Hepatocyte (in vitro differentiated cells): Measurements from ENCODE around the gene SDK1. TPM values are rescaled to one million over a fixed set of nuclear protein-coding genes. Genes with fewer than 3 reads are reported as not detected.
A peak's percentile ranks its signal among the peaks of the same experiment; 100 is the strongest.

ENCODE experiments used
- DNase-seq: peaks from one replicate; pipeline ENCODE4 v3.0.0-alpha.2; 2016; ENCODE audit warnings: low spot score
- H2AFZ ChIP-seq: fragments of 200-600 bp; sonication (generic); 2 replicates; pipeline ENCODE4 v1.6.0; 2016; ENCODE audit warnings: antibody characterized with exemption, mild to moderate bottlenecking
- H3K27ac ChIP-seq: fragments of 200-600 bp; sonication (generic); 2 replicates; pipeline ENCODE4 v1.5.1; 2016; ENCODE audit warnings: mild to moderate bottlenecking
- H3K27me3 ChIP-seq: fragments of 200-600 bp; sonication (generic); 2 replicates; pipeline ENCODE4 v1.6.1; 2016
- H3K36me3 ChIP-seq: fragments of 200-600 bp; sonication (generic); replicated peaks from 2 replicates; pipeline ENCODE4 v1.5.1; 2016; ENCODE audit warnings: low read depth; ENCODE audit not compliant: insufficient read depth
- H3K4me1 ChIP-seq: fragments of 200-600 bp; sonication (generic); 2 replicates; pipeline ENCODE4 v1.5.1; 2016; ENCODE audit warnings: mild to moderate bottlenecking, moderate library complexity; ENCODE audit not compliant: insufficient read depth
- H3K4me2 ChIP-seq: fragments of 200-600 bp; sonication (generic); 2 replicates; pipeline ENCODE4 v1.6.0; 2016
- H3K4me3 ChIP-seq: fragments of 200-600 bp; sonication (generic); 2 replicates; pipeline ENCODE4 v1.5.1; 2016; ENCODE audit warnings: mild to moderate bottlenecking
- H3K79me2 ChIP-seq: fragments of 200-600 bp; sonication (generic); 2 replicates; pipeline ENCODE4 v1.6.0; 2017; ENCODE audit warnings: mild to moderate bottlenecking
- H3K9me2 ChIP-seq: fragments of 200-600 bp; sonication (generic); replicated peaks from 2 replicates; pipeline ENCODE4 v1.6.0; 2017; ENCODE audit warnings: mild to moderate bottlenecking; ENCODE audit not compliant: insufficient read depth
- H3K9me3 ChIP-seq: fragments of 200-600 bp; sonication (generic); 2 replicates; pipeline ENCODE4 v1.5.1; 2016; ENCODE audit warnings: low read depth, mild to moderate bottlenecking
- H4K20me1 ChIP-seq: fragments of 200-600 bp; sonication (generic); 2 replicates; pipeline ENCODE4 v1.6.0; 2016; ENCODE audit warnings: mild to moderate bottlenecking; ENCODE audit not compliant: insufficient read depth, poor library complexity, severe bottlenecking
- CTCF ChIP-seq: fragments of 200-600 bp; sonication (generic); IDR thresholded peaks from 2 replicates; pipeline ENCODE4 v1.5.1; 2016; ENCODE audit warnings: antibody characterized with exemption, mild to moderate bottlenecking; ENCODE audit not compliant: poor library complexity
- EZH2 ChIP-seq: fragments of 200-600 bp; sonication (generic); IDR thresholded peaks from 2 replicates; pipeline ENCODE4 v1.6.1; 2016; ENCODE audit warnings: antibody characterized with exemption, mild to moderate bottlenecking, borderline replicate concordance
- EZH2phosphoT487 ChIP-seq: fragments of 200-600 bp; sonication (generic); IDR thresholded peaks from one replicate; pipeline ENCODE4 v1.6.1; 2018; ENCODE audit warnings: antibody characterized with exemption, mild to moderate bottlenecking, low read depth, moderate library complexity; ENCODE audit not compliant: unreplicated experiment, severe bottlenecking
- WGBS: methylation state at CpG from one replicate; pipeline ENCODE4 v1.1.6; 2016; ENCODE audit warnings: low lambda C conversion rate; ENCODE audit errors: missing lambda C conversion rate; 5-methylcytosine and 5-hydroxymethylcytosine counted together
- polyA plus RNA-seq: library from polyadenylated mRNA; unstranded; fragments of >200 nt; fragmentation: Nextera tagmentation; extraction: Ambion mirVana; gene quantifications from 2 replicates; pipeline ENCODE4 v1.2.1, GENCODE V29; 2016
- total RNA-seq: library from RNA; depleted of rRNA; stranded (reverse); fragments of >200 nt; gene quantifications from 2 replicates; pipeline ENCODE4 v1.2.3, GENCODE V29; 2014

Gene SDK1
- total and polyA plus RNA-seq, 2 experiments from 2014 or later: 4.3 to 10.0 TPM

- Histone ChIP-seq H3K4me1 (peaks cover 10% of the 10 kb centered on the region), H3K36me3 (no peaks in the 10 kb centered on the region), H2AFZ (no peak overlapping the region), H3K4me2 (no peak overlapping the region), H3K79me2 (no peaks in the 10 kb centered on the region), H3K27ac (no peak overlapping the region), H3K9me3 (no peaks in the 10 kb centered on the region), H4K20me1 (no peaks in the 10 kb centered on the region), H3K4me3 (no peak overlapping the region), H3K27me3 (no peaks in the 10 kb centered on the region), H3K9me2 (no peaks in the 10 kb centered on the region)
- no peak for DNase-seq
- TF ChIP-seq EZH2 (no peak), EZH2phosphoT487 (no peak), CTCF (no peak)
- 80% methylated on average over 6 of the region's 6 CpGs for WGBS
Measured at GRCh38 chr7:3573151-3573550, 272.1 kb downstream of the SDK1 start.

GRCh38 chr7:3574386-3574785 lies 273.3 kb downstream of the SDK1 start:
- H3K9me2 ChIP-seq: no peaks in the 10 kb centered on the region
- no peaks in the 10 kb centered on the region for H3K79me2 ChIP-seq
- no peak overlapping the region for H3K27ac ChIP-seq
- H3K4me2 ChIP-seq: no peak overlapping the region
- 84% methylated on average over 9 of the region's 9 CpGs for WGBS
- DNase-seq: no peak
- no peak overlapping the region for H3K4me3 ChIP-seq
- no peaks in the 10 kb centered on the region for H3K27me3 ChIP-seq
- H2AFZ ChIP-seq: no peak overlapping the region
- TF ChIP-seq EZH2phosphoT487 (no peak), EZH2 (no peak), CTCF (no peak)
- H3K4me1 ChIP-seq: peaks cover 6% of the 10 kb centered on the region
- H3K36me3 ChIP-seq: no peaks in the 10 kb centered on the region
- no peaks in the 10 kb centered on the region for H3K9me3 ChIP-seq
- no peaks in the 10 kb centered on the region for H4K20me1 ChIP-seq

GRCh38 chr7:3575753-3576531 lies 274.9 kb downstream of the SDK1 start:
- Histone ChIP-seq H3K79me2 (no peaks in the 10 kb centered on the region), H3K27me3 (no peaks in the 10 kb centered on the region), H2AFZ (no peak overlapping the region), H4K20me1 (no peaks in the 10 kb centered on the region), H3K4me3 (no peak overlapping the region), H3K36me3 (no peaks in the 10 kb centered on the region), H3K4me1 (no peaks in the 10 kb centered on the region), H3K27ac (no peak overlapping the region), H3K9me2 (no peaks in the 10 kb centered on the region), H3K4me2 (no peak overlapping the region), H3K9me3 (no peaks in the 10 kb centered on the region)
- TF ChIP-seq EZH2: no peak
- no peak for TF ChIP-seq EZH2phosphoT487
- no peak for TF ChIP-seq CTCF
- DNase-seq: peak; percentile 56
- 69% methylated on average over 7 of the region's 7 CpGs for WGBS
